Nephron progenitor cell (in vitro differentiated cells): ENCODE measurements around the gene PRKG1.
A peak's percentile ranks its signal among the peaks of the same experiment; 100 is the strongest.

Experiments used
- DNase-seq: peaks from one replicate; pipeline ENCODE4 v3.0.0; 2021
- H3K27ac Mint-ChIP-seq: 2 replicates; pipeline ENCODE4 v1.8.0; 2021; ENCODE audit warnings: mild to moderate bottlenecking, moderate library complexity, mixed read lengths
- H3K27me3 Mint-ChIP-seq: 2 replicates; pipeline ENCODE4 v1.8.0; 2021; ENCODE audit warnings: mild to moderate bottlenecking, low read depth, mixed read lengths; ENCODE audit not compliant: poor library complexity
- H3K36me3 Mint-ChIP-seq: 2 replicates; pipeline ENCODE4 v1.8.0; 2021; ENCODE audit warnings: low read depth, mixed read lengths
- H3K4me1 Mint-ChIP-seq: 2 replicates; pipeline ENCODE4 v1.8.0; 2021; ENCODE audit warnings: mixed read lengths
- H3K4me3 Mint-ChIP-seq: 2 replicates; pipeline ENCODE4 v1.8.0; 2021; ENCODE audit warnings: mild to moderate bottlenecking, moderate library complexity, mixed read lengths
- H3K9me3 Mint-ChIP-seq: 2 replicates; pipeline ENCODE4 v1.8.0; 2021; ENCODE audit warnings: mild to moderate bottlenecking, moderate library complexity, mixed read lengths
- CTCF ChIP-seq: fragments of 200-600 bp; sonication (generic); IDR thresholded peaks from 2 replicates; pipeline ENCODE4 v1.5.0; 2021; ENCODE audit warnings: antibody characterized with exemption

The PRKG1 gene

GRCh38 chr10:51724038-51724437 lies 649.8 kb downstream of the PRKG1 start:
- Mint-ChIP-seq H3K9me3 (no peaks in the 10 kb centered on the region), H3K27me3 (no peaks in the 10 kb centered on the region), H3K4me1 (no peaks in the 10 kb centered on the region), H3K36me3 (no peaks in the 10 kb centered on the region), H3K4me3 (no peak overlapping the region), H3K27ac (no peak overlapping the region)
- TF ChIP-seq CTCF = no peak
- no peak for DNase-seq

GRCh38 chr10:51729822-51730555 lies 655.7 kb downstream of the PRKG1 start:
- H3K9me3 Mint-ChIP-seq = no peaks in the 10 kb centered on the region
- H3K4me3 Mint-ChIP-seq = no peak overlapping the region
- no peak overlapping the region for H3K27ac Mint-ChIP-seq
- DNase-seq = no peak
- H3K27me3 Mint-ChIP-seq = peaks cover 4% of the 10 kb centered on the region
- no peak for TF ChIP-seq CTCF
- no peaks in the 10 kb centered on the region for H3K36me3 Mint-ChIP-seq
- no peaks in the 10 kb centered on the region for H3K4me1 Mint-ChIP-seq

GRCh38 chr10:51733057-51733456 lies 658.8 kb downstream of the PRKG1 start:
- no peak for TF ChIP-seq CTCF
- H3K27ac Mint-ChIP-seq = no peak overlapping the region
- H3K36me3 Mint-ChIP-seq = no peaks in the 10 kb centered on the region
- no peak for DNase-seq
- no peaks in the 10 kb centered on the region for H3K9me3 Mint-ChIP-seq
- H3K4me3 Mint-ChIP-seq = no peak overlapping the region
- H3K27me3 Mint-ChIP-seq = peaks cover 4% of the 10 kb centered on the region
- no peaks in the 10 kb centered on the region for H3K4me1 Mint-ChIP-seq

GRCh38 chr10:51743146-51743545 lies 668.9 kb downstream of the PRKG1 start:
- Mint-ChIP-seq H3K4me3 (no peak overlapping the region), H3K9me3 (no peaks in the 10 kb centered on the region), H3K27me3 (no peaks in the 10 kb centered on the region), H3K27ac (no peak overlapping the region), H3K36me3 (no peaks in the 10 kb centered on the region), H3K4me1 (peaks cover 17% of the 10 kb centered on the region)
- TF ChIP-seq CTCF = no peak
- DNase-seq = peak; percentile 1

GRCh38 chr10:51744235-51745000 lies 670.1 kb downstream of the PRKG1 start:
- peaks cover 17% of the 10 kb centered on the region for H3K4me1 Mint-ChIP-seq
- no peaks in the 10 kb centered on the region for H3K9me3 Mint-ChIP-seq
- no peaks in the 10 kb centered on the region for H3K27me3 Mint-ChIP-seq
- H3K4me3 Mint-ChIP-seq = no peak overlapping the region
- no peak overlapping the region for H3K27ac Mint-ChIP-seq
- no peaks in the 10 kb centered on the region for H3K36me3 Mint-ChIP-seq
- TF ChIP-seq CTCF = no peak
- no peak for DNase-seq
